Activated CD4-positive, alpha-beta T cell treated with anti-CD3 and anti-CD28 coated beads for 24 hours (primary cell): ENCODE measurements around the gene HBB.

Experiments used
- DNase-seq, 2 donors: peaks; one replicate each; pipeline ENCODE4 v3.0.0-alpha.2; 2020; ENCODE audit warnings: low read depth in 2 of 2

Gene HBB

DNA sequence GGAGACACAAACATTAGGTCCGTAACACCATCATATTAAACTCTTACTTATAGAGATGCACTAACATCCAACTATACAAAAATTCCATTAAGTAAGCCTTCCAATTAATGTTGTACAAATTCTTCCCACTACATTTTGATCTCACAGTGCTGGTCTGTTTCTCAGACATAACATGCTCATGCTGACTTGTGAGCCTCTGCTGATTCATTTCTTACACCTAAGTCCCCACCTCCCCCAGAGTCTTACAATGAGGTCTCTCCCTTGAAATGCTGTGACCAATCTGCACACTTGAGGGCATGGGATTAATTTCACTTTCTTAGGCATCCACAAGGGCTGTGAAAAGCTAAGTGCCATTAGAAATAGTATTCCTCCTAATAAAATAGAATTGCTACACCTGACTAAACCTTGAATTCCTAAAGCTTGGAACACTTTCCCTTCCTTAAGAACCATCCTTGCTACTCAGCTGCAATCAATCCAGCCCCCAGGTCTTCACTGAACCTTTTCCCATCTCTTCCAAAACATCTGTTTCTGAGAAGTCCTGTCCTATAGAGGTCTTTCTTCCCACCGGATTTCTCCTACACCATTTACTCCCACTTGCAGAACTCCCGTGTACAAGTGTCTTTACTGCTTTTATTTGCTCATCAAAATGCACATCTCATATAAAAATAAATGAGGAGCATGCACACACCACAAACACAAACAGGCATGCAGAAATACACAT lies 20.8 kb upstream of the HBB start:
- DNase-seq = no peak

- no peak for DNase-seq
These were observed 20.1 kb upstream of the HBB start for GRCh38 chr11:5246772-5247471.

- no peak for DNase-seq
These were observed 18.3 kb upstream of the HBB start for GRCh38 chr11:5245155-5245554.

DNA sequence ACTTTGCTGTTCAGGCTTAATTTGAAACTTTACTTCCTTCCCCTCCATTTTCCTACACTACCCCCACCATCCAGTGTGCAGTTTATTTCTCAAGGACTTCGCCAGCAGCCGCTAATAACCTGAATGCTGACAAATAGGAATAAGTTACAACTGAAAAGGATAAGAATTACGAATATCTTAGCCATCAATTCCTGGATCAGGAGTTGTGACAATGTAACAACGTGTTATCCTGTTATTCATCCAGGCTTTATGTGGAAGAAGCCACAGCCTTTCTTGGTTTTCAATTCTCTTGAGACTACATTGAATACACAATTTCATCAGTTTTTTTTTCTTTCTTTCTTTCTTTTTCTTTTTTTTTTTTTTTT lies 16.9 kb upstream of the HBB start:
- DNase-seq = no peak

GRCh38 chr11:5242933-5243815 lies 16.3 kb upstream of the HBB start:
- DNase-seq = no peak

DNA sequence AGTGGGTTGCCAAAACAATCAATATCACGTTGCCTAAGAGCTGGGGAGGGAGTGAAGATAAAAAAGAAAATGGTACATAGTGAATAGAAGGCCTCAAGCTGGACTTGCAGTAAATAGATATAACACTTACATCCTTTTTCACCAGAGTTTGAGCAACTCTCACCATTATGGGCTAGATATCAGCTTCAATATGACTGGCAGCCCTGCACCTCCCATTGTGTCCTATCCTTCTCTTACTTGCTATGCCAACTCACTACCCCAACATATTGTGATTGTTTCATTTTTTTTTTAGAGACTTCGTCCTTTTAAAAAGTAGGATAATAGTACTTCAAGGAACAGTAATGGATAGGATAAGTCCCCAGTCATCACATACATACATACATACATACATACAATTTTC lies 15.3 kb upstream of the HBB start:
- DNase-seq = no peak

DNA sequence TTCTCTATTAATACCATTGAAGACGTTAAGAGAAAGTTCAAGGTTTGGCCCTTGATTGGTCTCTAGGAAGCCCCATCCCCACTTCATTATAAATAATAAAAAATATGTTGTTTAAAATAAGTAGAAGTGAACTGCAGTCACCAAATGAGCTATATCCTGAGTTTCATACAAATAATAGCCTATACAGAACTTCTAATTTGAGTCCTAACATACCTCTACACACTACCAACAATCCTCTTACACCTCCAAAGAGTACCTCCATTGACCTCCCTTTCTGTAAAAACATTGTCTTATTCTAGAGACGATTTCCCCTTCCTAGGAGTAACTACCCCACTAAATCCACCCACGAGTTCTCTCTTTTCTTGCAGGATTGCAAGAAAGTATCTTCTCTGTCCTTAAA lies 14.6 kb upstream of the HBB start:
- no peak for DNase-seq

- DNase-seq = no peak
These were observed 13.6 kb upstream of the HBB start for GRCh38 chr11:5240458-5240857.

GRCh38 chr11:5240056-5240455 lies 13.2 kb upstream of the HBB start:
- no peak for DNase-seq

GRCh38 chr11:5239046-5239445 lies 12.2 kb upstream of the HBB start:
- no peak for DNase-seq

GRCh38 chr11:5238486-5238885 lies 11.6 kb upstream of the HBB start:
- DNase-seq = no peak

DNA sequence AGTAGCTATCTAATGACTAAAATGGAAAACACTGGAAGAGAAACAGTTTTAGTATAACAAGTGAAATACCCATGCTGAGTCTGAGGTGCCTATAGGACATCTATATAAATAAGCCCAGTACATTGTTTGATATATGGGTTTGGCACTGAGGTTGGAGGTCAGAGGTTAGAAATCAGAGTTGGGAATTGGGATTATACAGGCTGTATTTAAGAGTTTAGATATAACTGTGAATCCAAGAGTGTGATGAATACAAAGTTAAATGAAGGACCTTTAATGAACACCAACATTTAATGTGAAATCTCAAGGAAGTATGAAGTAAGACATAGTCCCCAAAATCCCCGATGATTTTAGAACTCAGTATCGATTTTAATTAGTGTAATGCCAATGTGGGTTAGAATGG lies 10.5 kb upstream of the HBB start:
- no peak for DNase-seq

- no peak for DNase-seq
These were observed 8.7 kb upstream of the HBB start for GRCh38 chr11:5235364-5236095.

DNA sequence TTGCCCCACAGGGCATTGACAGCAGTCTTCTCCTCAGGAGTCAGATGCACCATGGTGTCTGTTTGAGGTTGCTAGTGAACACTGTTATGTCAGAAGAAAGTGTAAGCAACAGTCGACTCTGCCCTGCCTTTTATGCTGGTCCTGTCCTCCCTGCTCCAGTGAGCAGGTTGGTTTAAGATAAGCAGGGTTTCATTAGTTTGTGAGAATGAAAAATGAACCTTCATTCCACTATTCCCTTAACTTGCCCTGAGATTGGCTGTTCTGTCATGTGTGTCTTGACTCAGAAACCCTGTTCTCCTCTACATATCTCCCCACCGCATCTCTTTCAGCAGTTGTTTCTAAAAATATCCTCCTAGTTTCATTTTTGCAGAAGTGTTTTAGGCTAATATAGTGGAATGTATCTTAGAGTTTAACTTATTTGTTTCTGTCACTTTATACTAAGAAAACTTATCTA lies 7.5 kb upstream of the HBB start, which contains the start of gene HBD:
TSS of gene HBD (minus strand) at position 103 of the 454 bp plus-strand sequence. CDS start at position 53, 50 bp downstream.
- no peak for DNase-seq

GRCh38 chr11:5233307-5233706 lies 6.4 kb upstream of the HBB start:
- DNase-seq = no peak

DNA sequence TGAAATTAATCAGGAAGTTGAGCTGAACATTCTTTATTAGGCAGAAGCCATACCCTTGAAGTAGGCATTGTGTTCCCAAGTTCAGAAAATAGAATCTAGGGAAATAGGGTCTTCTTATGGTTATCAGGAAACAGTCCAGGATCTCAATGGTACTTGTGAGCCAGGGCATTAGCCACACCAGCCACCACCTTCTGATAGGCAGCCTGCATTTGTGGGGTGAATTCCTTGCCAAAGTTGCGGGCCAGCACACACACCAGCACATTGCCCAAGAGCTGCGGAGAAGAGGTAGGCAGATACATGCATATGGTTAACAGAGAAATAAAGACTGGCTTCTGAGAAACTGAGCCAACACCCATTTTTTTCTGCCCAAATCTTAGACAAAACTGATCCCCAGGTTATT lies 6.0 kb upstream of the HBB start:
- DNase-seq = no peak

DNA sequence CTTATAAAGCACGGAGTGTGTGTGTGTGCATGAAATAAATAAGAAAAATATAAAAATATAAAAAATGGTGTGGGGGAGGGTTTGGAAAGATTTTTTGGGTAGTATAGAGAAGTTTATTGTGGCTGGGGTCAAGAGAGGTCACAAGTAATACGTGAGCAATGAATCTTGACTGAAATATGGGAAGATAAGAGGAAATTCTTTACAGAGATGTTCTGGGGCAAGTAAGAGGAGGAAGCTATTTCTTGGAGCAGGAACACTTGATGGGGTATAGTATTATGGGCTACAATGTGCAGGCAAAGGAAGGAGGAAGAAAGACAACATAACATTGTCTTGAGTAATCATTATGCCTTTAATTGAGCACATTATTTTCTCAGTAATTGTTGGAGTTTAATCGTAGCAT lies 5.3 kb upstream of the HBB start:
- DNase-seq = no peak

- no peak for DNase-seq
These were observed 4.2 kb upstream of the HBB start for GRCh38 chr11:5231111-5231510.

DNA sequence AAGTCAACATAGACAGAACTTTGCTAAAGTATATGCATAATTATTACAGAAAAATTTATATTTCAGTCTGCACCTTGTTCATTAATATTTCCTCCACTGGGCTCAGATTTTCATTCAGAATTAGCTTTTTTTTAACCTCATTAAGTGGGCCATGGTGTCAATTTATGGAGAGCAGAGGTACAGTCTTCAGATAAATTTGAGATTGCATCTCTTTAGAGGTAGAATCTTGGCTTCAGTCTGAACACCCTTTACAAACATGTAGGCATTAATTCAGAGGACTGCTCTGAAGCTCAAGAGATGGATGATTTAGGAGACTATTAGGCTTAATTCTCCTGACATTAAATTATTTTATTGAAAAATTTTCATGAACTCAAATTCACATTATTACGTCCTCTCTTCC lies 3.4 kb upstream of the HBB start:
- no peak for DNase-seq

DNA sequence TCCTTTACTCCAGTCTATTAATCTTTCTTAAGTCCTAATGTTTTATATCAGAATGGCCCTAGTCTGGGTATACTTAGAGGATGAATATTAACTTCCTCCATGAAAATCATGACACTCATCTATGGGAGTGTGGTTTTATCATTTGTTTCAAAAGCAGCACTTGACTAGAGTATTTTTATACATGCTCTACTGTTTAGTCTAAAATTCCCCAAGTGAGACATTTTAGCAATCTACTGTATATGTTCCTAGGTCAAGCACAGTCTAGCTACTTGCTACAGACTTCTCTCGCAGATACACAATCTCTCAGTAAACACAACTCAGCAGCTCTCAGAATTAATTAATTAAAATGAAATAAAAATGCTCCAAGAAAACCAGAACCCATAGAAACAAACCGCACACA lies 2.9 kb upstream of the HBB start:
- DNase-seq = no peak

GRCh38 chr11:5229356-5229755 lies 2.5 kb upstream of the HBB start:
- DNase-seq = no peak

DNA sequence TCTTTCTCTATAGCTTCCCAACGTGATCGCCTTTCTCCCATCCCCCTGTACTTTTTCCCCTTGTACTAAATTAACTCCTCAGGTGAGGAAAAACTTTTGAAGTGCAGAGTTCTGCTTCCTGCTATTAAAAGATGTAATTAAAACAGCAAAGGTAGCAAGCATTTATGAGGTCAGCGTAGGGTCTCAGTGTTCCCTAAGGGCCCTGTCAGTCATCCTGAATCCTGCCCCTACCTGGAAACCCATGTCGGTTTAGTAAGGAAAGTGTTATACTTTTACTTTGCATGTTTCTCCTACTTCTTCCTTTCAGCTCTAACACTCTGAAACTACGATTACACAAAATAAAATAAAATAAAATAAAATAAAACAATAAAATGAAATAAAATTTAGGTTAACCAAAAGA lies 1.3 kb upstream of the HBB start:
- no peak for DNase-seq
